Breast epithelium (tissue), 4 donors: Measurements from ENCODE around the gene TM2D1. TPM values are rescaled to one million over a fixed set of nuclear protein-coding genes. Genes with fewer than 3 reads are reported as not detected.
"Not testable (repeated sequence)": the region's sequence is repeated elsewhere in the genome, so short reads cannot be mapped to it uniquely, and the experiment has no call there.

ENCODE experiments used
- DNase-seq, 2 donors: peaks; one replicate each; pipeline ENCODE4 v3.0.0-alpha.2; 2019; ENCODE audit warnings: low spot score in 2 of 2
- H3K27ac ChIP-seq, 2 donors: fragments of 200-600 bp; sonication (generic) in 1 of 2; one replicate each; pipeline ENCODE4 v1.5.1; 2016 to 2019; ENCODE audit warnings: mild to moderate bottlenecking in 1 of 2
- H3K27me3 ChIP-seq, 2 donors: fragments of 200-600 bp; sonication (generic) in 1 of 2; one replicate each; pipeline versions ENCODE4 v1.5.1 to v1.6.0; 2017 to 2019; ENCODE audit warnings: control low read depth in 1 of 2, mild to moderate bottlenecking in 1 of 2
- H3K36me3 ChIP-seq: fragments of 200-600 bp; one replicate; pipeline ENCODE4 v1.5.1; 2019
- H3K4me1 ChIP-seq, 2 donors: fragments of 200-600 bp; sonication (generic); one replicate each; pipeline ENCODE4 v1.5.1; 2016 to 2019; ENCODE audit warnings: control low read depth in 1 of 2
- H3K4me3 ChIP-seq, 3 donors: fragments of 200-600 bp; sonication (generic); 1 replicate in 2 of 3; 2 replicates in 1 of 3; pipeline ENCODE4 v1.5.1; 2016 to 2019; ENCODE audit warnings: mild to moderate bottlenecking in 3 of 3, moderate library complexity in 2 of 3
- H3K9me3 ChIP-seq, 2 donors: fragments of 200-600 bp; sonication (generic) in 1 of 2; one replicate each; pipeline ENCODE4 v1.5.1; 2016 to 2019; ENCODE audit warnings: control low read depth in 1 of 2
- CTCF ChIP-seq, 3 donors: fragments of 450-650 bp; IDR thresholded peaks; one replicate each; pipeline ENCODE4 v1.5.1; 2016 to 2017; ENCODE audit warnings: antibody characterized with exemption in 3 of 3, mild to moderate bottlenecking in 3 of 3, moderate library complexity in 3 of 3
- POLR2A ChIP-seq: fragments of 450-650 bp; IDR thresholded peaks from one replicate; pipeline ENCODE4 v1.6.1; 2016; ENCODE audit warnings: antibody characterized with exemption, mild to moderate bottlenecking, moderate library complexity
- POLR2AphosphoS5 ChIP-seq, 3 donors: sonication (generic); formaldehyde crosslinking; IDR thresholded peaks; one replicate each; pipeline ENCODE4 v1.6.1; 2017; ENCODE audit warnings: antibody characterized with exemption in 3 of 3
- intact Hi-C: fragments of 100-400 bp; cut with DNase I; formaldehyde crosslinking; loops from one replicate; pipeline ENCODE4 v1.15.1; 2023; ENCODE audit warnings: low total_unique reads
- total RNA-seq, 3 donors: library from RNA; depleted of rRNA; stranded (reverse); fragments of >200 nt; gene quantifications; one replicate each; pipeline ENCODE4 v1.1.0, GENCODE V29; 2016

The TM2D1 gene
- total RNA-seq, 3 donors from 2014 or later = 65.4 to 85.9 (median 76.1) TPM

GRCh38 chr1:61740751-61741700 is 16.1 kb upstream of the TM2D1 start:
- Histone ChIP-seq H3K9me3 (no peaks in the 10 kb centered on the region), H3K27me3 (no peaks in the 10 kb centered on the region), H3K27ac (peak overlapping the region; percentile 99 to 100), H3K36me3 (no peaks in the 10 kb centered on the region), H3K4me3 (peak overlapping the region in 2 of 3 donors; percentile 90 to 100), H3K4me1 (no peaks in the 10 kb centered on the region)
- no peak for DNase-seq
- intact Hi-C loops = no loop called here
- no peak for TF ChIP-seq CTCF (IDR thresholded peaks at IDR 0.05)
- no peak for TF ChIP-seq POLR2A
- TF ChIP-seq POLR2AphosphoS5 (IDR thresholded peaks at IDR 0.05) = no peak

- Histone ChIP-seq H3K36me3 (no peaks in the 10 kb centered on the region), H3K4me1 (no peaks in the 10 kb centered on the region), H3K9me3 (no peaks in the 10 kb centered on the region), H3K4me3 (no peak overlapping the region), H3K27me3 (no peaks in the 10 kb centered on the region), H3K27ac (no peak overlapping the region)
- intact Hi-C loops = no loop called here
- no peak for TF ChIP-seq POLR2A
- TF ChIP-seq CTCF (IDR thresholded peaks at IDR 0.05) = no peak
- TF ChIP-seq POLR2AphosphoS5 (IDR thresholded peaks at IDR 0.05) = no peak
- no peak for DNase-seq
Measured at GRCh38 chr1:61732726-61733125, 7.8 kb upstream of the TM2D1 start.

- H3K4me3 ChIP-seq, H3K4me1 ChIP-seq, H3K9me3 ChIP-seq, H3K36me3 ChIP-seq, intact Hi-C loops, DNase-seq, H3K27ac ChIP-seq, H3K27me3 ChIP-seq: not testable (repeated sequence)
Measured at GRCh38 chr1:61730679-61731078, 5.7 kb upstream of the TM2D1 start.

GRCh38 chr1:61727544-61727943 is 2.6 kb upstream of the TM2D1 start:
- no peak overlapping the region for H3K27ac ChIP-seq
- no peak overlapping the region for H3K4me3 ChIP-seq
- DNase-seq = no peak
- no peaks in the 10 kb centered on the region for H3K27me3 ChIP-seq
- no peaks in the 10 kb centered on the region for H3K36me3 ChIP-seq
- intact Hi-C loops = no loop called here
- peaks cover 0 to 9% of the 10 kb centered on the region in 2 donors for H3K4me1 ChIP-seq
- no peak for TF ChIP-seq CTCF (IDR thresholded peaks at IDR 0.05)
- no peak for TF ChIP-seq POLR2A
- TF ChIP-seq POLR2AphosphoS5 (IDR thresholded peaks at IDR 0.05) = no peak
- no peaks in the 10 kb centered on the region for H3K9me3 ChIP-seq

- peaks cover 0 to 9% of the 10 kb centered on the region in 2 donors for H3K4me1 ChIP-seq
- H3K27me3 ChIP-seq = no peaks in the 10 kb centered on the region
- DNase-seq = no peak
- H3K4me3 ChIP-seq = peak overlapping the region; percentile 93 to 100 (median 98)
- H3K9me3 ChIP-seq = no peaks in the 10 kb centered on the region
- peak overlapping the region; percentile 94 to 96 for H3K27ac ChIP-seq
- intact Hi-C loops = no loop called here
- TF ChIP-seq POLR2AphosphoS5 (IDR thresholded peaks at IDR 0.05) (no peak), POLR2A (no peak), CTCF (IDR thresholded peaks at IDR 0.05) (no peak)
- no peaks in the 10 kb centered on the region for H3K36me3 ChIP-seq
Measured at GRCh38 chr1:61724506-61724812, 482 bp downstream of the TM2D1 start.

- H3K36me3 ChIP-seq, H3K9me3 ChIP-seq, H3K4me3 ChIP-seq, DNase-seq, H3K4me1 ChIP-seq, H3K27ac ChIP-seq, intact Hi-C loops, H3K27me3 ChIP-seq: not testable (repeated sequence)
Measured at GRCh38 chr1:61718996-61719663, 5.8 kb downstream of the TM2D1 start.
